Smooth muscle cell (in vitro differentiated cells): ENCODE data around the gene PPP5C. TPM values are rescaled to one million over a fixed set of nuclear protein-coding genes. Genes with fewer than 3 reads are reported as not detected.

Experiments used
- DNase-seq: peaks from one replicate; lab custom pipeline; 2025; ENCODE audit not compliant: unreplicated experiment; lab: John Stamatoyannopoulos, UW
- H2AFZ ChIP-seq: fragments of 200-600 bp; sonication (generic); 2 replicates; pipeline ENCODE4 v1.6.0; 2016; ENCODE audit warnings: antibody characterized with exemption, low read depth, mild to moderate bottlenecking
- H3F3A ChIP-seq: fragments of 200-600 bp; sonication (generic); 2 replicates; pipeline ENCODE4 v1.6.0; 2017; ENCODE audit warnings: antibody characterized with exemption, low read depth
- H3K27ac ChIP-seq: fragments of 200-600 bp; sonication (generic); 2 replicates; pipeline ENCODE4 v1.5.1; 2016; ENCODE audit warnings: low read depth, mild to moderate bottlenecking
- H3K27me3 ChIP-seq: fragments of 200-600 bp; sonication (generic); 2 replicates; pipeline ENCODE4 v1.6.1; 2016; ENCODE audit warnings: low read depth, mild to moderate bottlenecking
- H3K36me3 ChIP-seq: fragments of 200-600 bp; sonication (generic); 2 replicates; pipeline ENCODE4 v1.5.1; 2016; ENCODE audit warnings: low read depth
- H3K4me1 ChIP-seq: fragments of 200-600 bp; sonication (generic); 2 replicates; pipeline ENCODE4 v1.5.1; 2016; ENCODE audit warnings: low read depth
- H3K4me2 ChIP-seq: fragments of 200-600 bp; sonication (generic); 2 replicates; pipeline ENCODE4 v1.6.0; 2016; ENCODE audit warnings: mild to moderate bottlenecking
- H3K4me3 ChIP-seq: fragments of 200-600 bp; sonication (generic); 2 replicates; pipeline ENCODE4 v1.5.1; 2016; ENCODE audit warnings: mild to moderate bottlenecking
- H3K79me2 ChIP-seq: fragments of 200-600 bp; sonication (generic); 2 replicates; pipeline ENCODE4 v1.6.0; 2016; ENCODE audit warnings: low read depth, mild to moderate bottlenecking
- H3K9ac ChIP-seq: fragments of 200-600 bp; sonication (generic); 2 replicates; pipeline ENCODE4 v1.6.0; 2016; ENCODE audit warnings: low read depth
- H3K9me3 ChIP-seq: fragments of 200-600 bp; sonication (generic); replicated peaks from 2 replicates; pipeline ENCODE4 v1.5.1; 2016; ENCODE audit warnings: low read depth
- H4K20me1 ChIP-seq: fragments of 200-600 bp; sonication (generic); 2 replicates; pipeline ENCODE4 v1.6.0; 2016; ENCODE audit warnings: low read depth
- CTCF ChIP-seq: fragments of 200-600 bp; sonication (generic); IDR thresholded peaks from 2 replicates; pipeline ENCODE4 v1.5.1; 2017; ENCODE audit warnings: borderline replicate concordance, mild to moderate bottlenecking, antibody characterized with exemption; ENCODE audit not compliant: insufficient read depth, poor library complexity, severe bottlenecking
- WGBS: methylation state at CpG from one replicate; pipeline ENCODE4 v1.1.7; 2016; ENCODE audit warnings: low lambda C conversion rate; 5-methylcytosine and 5-hydroxymethylcytosine counted together
- polyA plus RNA-seq: library from polyadenylated mRNA; unstranded; fragments of >200 nt; fragmentation: Nextera tagmentation; extraction: Ambion mirVana; gene quantifications from 2 replicates; pipeline ENCODE4 v1.2.1, GENCODE V29; 2016
- total RNA-seq: library from RNA; depleted of rRNA; stranded (reverse); fragments of >200 nt; gene quantifications from 2 replicates; pipeline ENCODE4 v1.2.3, GENCODE V29; 2014

The PPP5C gene
- total and polyA plus RNA-seq, 2 experiments from 2014 or later = 44.9 to 57.7 TPM

GRCh38 chr19:46392252-46392801 is 45.4 kb downstream of the PPP5C start:
- H3K9me3 ChIP-seq = no peaks in the 10 kb centered on the region
- no peaks in the 10 kb centered on the region for H4K20me1 ChIP-seq
- H3K4me3 ChIP-seq = no peak overlapping the region
- H3K27ac ChIP-seq = peak overlapping the region; percentile 64
- peaks cover 13% of the 10 kb centered on the region for H3F3A ChIP-seq
- H3K79me2 ChIP-seq = no peaks in the 10 kb centered on the region
- no peak overlapping the region for H3K9ac ChIP-seq
- no peak overlapping the region for H2AFZ ChIP-seq
- TF ChIP-seq CTCF = no peak
- WGBS = 51% methylated on average over 21 of the region's 21 CpGs
- DNase-seq = no peak
- H3K27me3 ChIP-seq = no peaks in the 10 kb centered on the region
- H3K36me3 ChIP-seq = peaks cover 5% of the 10 kb centered on the region
- no peaks in the 10 kb centered on the region for H3K4me1 ChIP-seq
- peak overlapping the region; percentile 16 for H3K4me2 ChIP-seq

GRCh38 chr19:46392837-46393236 is 46.0 kb downstream of the PPP5C start:
- H3K27ac ChIP-seq = peak overlapping the region; percentile 64
- H3K36me3 ChIP-seq = peaks cover 5% of the 10 kb centered on the region
- H3F3A ChIP-seq = peaks cover 13% of the 10 kb centered on the region
- H3K27me3 ChIP-seq = no peaks in the 10 kb centered on the region
- peak overlapping the region; percentile 16 for H3K4me2 ChIP-seq
- DNase-seq = no peak
- no peaks in the 10 kb centered on the region for H3K4me1 ChIP-seq
- H3K79me2 ChIP-seq = no peaks in the 10 kb centered on the region
- no peak for TF ChIP-seq CTCF
- 70% methylated on average over 4 of the region's 4 CpGs for WGBS
- H3K4me3 ChIP-seq = no peak overlapping the region
- H3K9me3 ChIP-seq = no peaks in the 10 kb centered on the region
- no peak overlapping the region for H2AFZ ChIP-seq
- no peaks in the 10 kb centered on the region for H4K20me1 ChIP-seq
- H3K9ac ChIP-seq = no peak overlapping the region

GRCh38 chr19:46393456-46394401 is 46.8 kb downstream of the PPP5C start:
- no peak for DNase-seq
- no peak overlapping the region for H3K4me3 ChIP-seq

More at GRCh38 chr19:46393456-46394401, 46.8 kb downstream of the PPP5C start:
- no peaks in the 10 kb centered on the region for H3K4me1 ChIP-seq
- H3K9me3 ChIP-seq = no peaks in the 10 kb centered on the region
- no peaks in the 10 kb centered on the region for H4K20me1 ChIP-seq
- 86% methylated on average over 21 of the region's 21 CpGs for WGBS
- no peak overlapping the region for H3K4me2 ChIP-seq
- peaks cover 3% of the 10 kb centered on the region for H3K36me3 ChIP-seq
- H3K79me2 ChIP-seq = no peaks in the 10 kb centered on the region
- H3K27me3 ChIP-seq = no peaks in the 10 kb centered on the region
- peak overlapping the region; percentile 64 for H3K27ac ChIP-seq
- peaks cover 13% of the 10 kb centered on the region for H3F3A ChIP-seq
- no peak overlapping the region for H2AFZ ChIP-seq
- no peak overlapping the region for H3K9ac ChIP-seq
- TF ChIP-seq CTCF = no peak
